ENCODE data around the gene SCLT1. TPM values are rescaled to one million over a fixed set of nuclear protein-coding genes. Genes with fewer than 3 reads are reported as not detected.
"Not testable (repeated sequence)": the region's sequence is repeated elsewhere in the genome, so short reads cannot be mapped to it uniquely, and the experiment has no call there.

The SCLT1 gene
- total RNA-seq, 4 donors from 2014 or later: 12.9 to 28.6 (median 20.8) TPM

- intact Hi-C loops (cut with DNase I): no loop called here
These were observed 13.2 kb downstream of the SCLT1 start for GRCh38 chr4:129080129-129080528.

GRCh38 chr4:129077326-129077725 lies 16.0 kb downstream of the SCLT1 start:
- TF ChIP-seq POLR2A (IDR thresholded peaks at IDR 0.05) (no peak), CTCF (IDR thresholded peaks at IDR 0.05) (no peak)
- DNase-seq: no peak
- intact Hi-C loops (cut with DNase I): no loop called here
- Histone ChIP-seq H3K27me3 (no peaks in the 10 kb centered on the region), H3K36me3 (peaks cover 0 to 13% of the 10 kb centered on the region in 2 donors), H3K27ac (no peak overlapping the region), H3K9me3 (no peaks in the 10 kb centered on the region), H3K4me3 (replicated peaks in 1 of 3) (no peak overlapping the region), H3K4me1 (no peaks in the 10 kb centered on the region)

More at GRCh38 chr4:129080129-129080528, 13.2 kb downstream of the SCLT1 start:
- no peak for DNase-seq
- Histone ChIP-seq H3K4me3 (replicated peaks in 1 of 3) (no peak overlapping the region), H3K4me1 (no peaks in the 10 kb centered on the region), H3K36me3 (peaks cover 0 to 13% of the 10 kb centered on the region in 2 donors), H3K9me3 (no peaks in the 10 kb centered on the region), H3K27me3 (no peaks in the 10 kb centered on the region), H3K27ac (no peak overlapping the region)
- no peak for TF ChIP-seq CTCF (IDR thresholded peaks at IDR 0.05)
- no peak for TF ChIP-seq POLR2A (IDR thresholded peaks at IDR 0.05)

- DNase-seq; intact Hi-C loops (cut with DNase I); H3K27ac ChIP-seq; H3K4me3 ChIP-seq (replicated peaks in 1 of 3); H3K27me3 ChIP-seq; H3K36me3 ChIP-seq; H3K9me3 ChIP-seq; H3K4me1 ChIP-seq: not testable (repeated sequence)
- 96 to 98% methylated on average over 2 of the region's 2 CpGs for WGBS, 2 donors
These were observed 23.8 kb downstream of the SCLT1 start for GRCh38 chr4:129069537-129069936.

GRCh38 chr4:129064717-129065116 lies 28.6 kb downstream of the SCLT1 start:
- no peak overlapping the region for H3K27ac ChIP-seq
- H3K27me3 ChIP-seq: no peaks in the 10 kb centered on the region
- no peaks in the 10 kb centered on the region for H3K4me1 ChIP-seq
- no peak overlapping the region for H3K4me3 ChIP-seq (replicated peaks in 1 of 3)
- no peak for DNase-seq
- intact Hi-C loops (cut with DNase I): no loop called here
- H3K36me3 ChIP-seq: no peaks in the 10 kb centered on the region
- no peaks in the 10 kb centered on the region for H3K9me3 ChIP-seq
- TF ChIP-seq CTCF (IDR thresholded peaks at IDR 0.05) (no peak), POLR2A (IDR thresholded peaks at IDR 0.05) (no peak)

GRCh38 chr4:129063640-129064039 lies 29.7 kb downstream of the SCLT1 start:
- H3K4me1 ChIP-seq: no peaks in the 10 kb centered on the region
- H3K4me3 ChIP-seq (replicated peaks in 1 of 3): no peak overlapping the region
- TF ChIP-seq CTCF (IDR thresholded peaks at IDR 0.05) (no peak), POLR2A (IDR thresholded peaks at IDR 0.05) (no peak)
- no peaks in the 10 kb centered on the region for H3K36me3 ChIP-seq
- intact Hi-C loops (cut with DNase I): no loop called here
- H3K27me3 ChIP-seq: no peaks in the 10 kb centered on the region
- no peak overlapping the region for H3K27ac ChIP-seq
- WGBS, 2 donors: 95 to 99% methylated on average over 2 of the region's 2 CpGs
- no peak for DNase-seq
- H3K9me3 ChIP-seq: no peaks in the 10 kb centered on the region

GRCh38 chr4:129062580-129062979 lies 30.8 kb downstream of the SCLT1 start:
- Histone ChIP-seq H3K27me3 (no peaks in the 10 kb centered on the region), H3K36me3 (no peaks in the 10 kb centered on the region), H3K27ac (no peak overlapping the region), H3K4me3 (replicated peaks in 1 of 3) (no peak overlapping the region), H3K4me1 (no peaks in the 10 kb centered on the region), H3K9me3 (no peaks in the 10 kb centered on the region)
- TF ChIP-seq CTCF (IDR thresholded peaks at IDR 0.05) (no peak), POLR2A (IDR thresholded peaks at IDR 0.05) (no peak)
- intact Hi-C loops (cut with DNase I): no loop called here
- DNase-seq: no peak
- WGBS, 2 donors: 98 to 100% methylated on average over 3 of the region's 3 CpGs

Data from thyroid gland (tissue), 4 donors.